ENCODE measurements around the gene PLA2G12B.
"Not testable (repeated sequence)": the region's sequence is repeated elsewhere in the genome, so short reads cannot be mapped to it uniquely, and the experiment has no call there.

Gene PLA2G12B

DNA sequence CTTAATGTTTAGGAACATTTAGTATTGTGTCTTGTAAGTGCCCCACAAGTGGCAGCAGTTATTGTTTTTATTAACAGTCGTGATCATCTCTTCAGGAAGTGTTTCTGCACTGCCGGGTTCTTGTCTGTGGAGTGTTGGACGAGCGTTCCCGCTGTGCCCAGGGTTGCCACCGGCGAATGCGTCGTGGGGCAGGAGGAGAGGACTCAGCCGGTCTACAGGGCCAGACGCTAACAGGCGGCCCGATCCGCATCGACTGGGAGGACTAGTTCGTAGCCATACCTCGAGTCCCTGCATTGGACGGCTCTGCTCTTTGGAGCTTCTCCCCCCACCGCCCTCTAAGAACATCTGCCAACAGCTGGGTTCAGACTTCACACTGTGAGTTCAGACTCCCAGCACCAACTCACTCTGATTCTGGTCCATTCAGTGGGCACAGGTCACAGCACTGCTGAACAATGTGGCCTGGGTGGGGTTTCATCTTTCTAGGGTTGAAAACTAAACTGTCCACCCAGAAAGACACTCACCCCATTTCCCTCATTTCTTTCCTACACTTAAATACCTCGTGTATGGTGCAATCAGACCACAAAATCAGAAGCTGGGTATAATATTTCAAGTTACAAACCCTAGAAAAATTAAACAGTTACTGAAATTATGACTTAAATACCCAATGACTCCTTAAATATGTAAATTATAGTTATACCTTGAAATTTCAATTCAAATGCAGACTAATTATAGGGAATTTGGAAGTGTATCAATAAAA, 22.2 kb downstream of the PLA2G12B start:
- DNase-seq, result no peak

DNA sequence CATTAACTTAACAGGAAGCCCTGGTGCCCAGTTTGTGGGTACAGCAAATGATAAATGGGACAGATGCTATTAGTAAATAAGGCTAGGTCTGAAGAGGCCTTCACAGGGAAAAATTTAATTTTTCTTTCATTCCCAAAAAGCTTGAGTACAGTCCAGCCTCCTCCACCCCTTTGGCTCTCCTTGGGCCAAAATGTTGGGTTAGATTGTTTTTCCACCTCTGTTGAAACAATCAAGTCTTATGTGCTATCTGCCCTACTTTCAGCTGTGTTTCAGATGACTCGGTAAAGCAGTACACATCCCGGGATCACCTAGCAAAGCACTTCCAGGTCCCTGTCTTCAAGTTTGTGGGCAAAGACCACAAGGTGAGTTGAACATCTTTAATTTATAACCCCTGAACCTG, 24.3 kb downstream of the PLA2G12B start:
- DNase-seq, result no peak

GRCh38 chr10:72928798-72929197, 25.8 kb downstream of the PLA2G12B start:
- no peak for DNase-seq

DNA sequence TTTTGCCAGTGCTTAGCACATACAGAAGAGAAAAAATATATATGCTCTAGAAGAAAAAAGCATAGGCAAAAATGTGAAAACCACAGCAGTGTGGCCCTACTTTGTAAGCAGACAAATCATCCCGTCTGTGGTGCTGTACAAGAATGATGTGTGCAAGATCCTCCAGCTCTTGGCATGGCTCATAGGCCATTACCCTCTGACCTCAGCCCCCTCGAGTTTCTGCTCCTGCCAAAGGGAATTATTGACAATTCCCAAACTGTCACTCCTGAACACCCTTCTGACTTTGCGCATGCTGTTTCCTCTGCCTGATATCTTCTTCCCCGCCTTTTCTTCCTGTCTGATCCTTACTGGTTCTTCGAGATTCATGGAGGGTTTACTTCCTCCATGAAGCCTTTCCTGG, 27.1 kb downstream of the PLA2G12B start:
- no peak for DNase-seq

DNA sequence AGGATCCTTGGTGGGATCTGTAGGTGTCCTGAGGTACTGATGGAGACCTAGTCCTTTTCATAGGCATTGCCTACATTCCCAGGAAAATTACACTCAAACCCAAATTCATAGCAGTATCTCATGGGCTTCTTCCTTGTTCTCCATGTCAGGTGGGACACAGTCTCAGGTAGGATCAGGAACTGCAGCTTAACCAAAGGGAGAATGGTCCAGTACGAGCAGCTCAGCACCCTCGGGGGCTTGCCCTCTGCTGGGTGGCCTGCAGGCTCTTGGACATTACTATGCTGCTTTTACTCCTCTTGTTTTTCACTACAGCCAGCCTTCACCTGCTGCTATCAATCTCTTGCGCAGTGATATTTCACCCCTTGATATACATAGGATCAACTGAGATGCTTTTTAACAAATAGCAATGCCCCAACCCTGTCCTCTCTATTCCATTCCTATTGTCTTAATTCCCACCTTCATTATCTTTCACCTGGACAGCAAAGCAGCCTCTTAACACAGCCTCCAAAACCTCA, 28.6 kb downstream of the PLA2G12B start:
- no peak for DNase-seq

DNA sequence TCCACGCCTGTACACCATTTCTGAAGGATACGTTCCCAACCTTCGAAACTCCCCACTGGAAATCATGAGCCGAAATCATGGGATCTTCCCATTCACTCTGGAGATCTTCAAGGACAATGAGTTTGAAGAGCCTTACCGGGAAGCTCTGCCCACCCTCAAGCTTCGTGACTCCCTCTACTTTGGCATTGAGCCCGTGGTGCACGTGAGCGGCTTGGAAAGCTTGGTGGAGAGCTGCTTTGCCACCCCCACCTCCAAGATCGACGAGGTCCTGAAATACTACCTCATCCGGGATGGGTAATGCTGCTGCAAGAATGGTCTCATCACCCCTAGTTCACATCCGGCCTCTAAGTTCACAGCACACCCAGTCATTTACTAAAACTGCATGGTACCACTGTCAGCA, 30.3 kb downstream of the PLA2G12B start:
- no peak for DNase-seq

- DNase-seq, result not testable (repeated sequence)
These were observed 33.4 kb downstream of the PLA2G12B start for GRCh38 chr10:72921147-72921683.

DNA sequence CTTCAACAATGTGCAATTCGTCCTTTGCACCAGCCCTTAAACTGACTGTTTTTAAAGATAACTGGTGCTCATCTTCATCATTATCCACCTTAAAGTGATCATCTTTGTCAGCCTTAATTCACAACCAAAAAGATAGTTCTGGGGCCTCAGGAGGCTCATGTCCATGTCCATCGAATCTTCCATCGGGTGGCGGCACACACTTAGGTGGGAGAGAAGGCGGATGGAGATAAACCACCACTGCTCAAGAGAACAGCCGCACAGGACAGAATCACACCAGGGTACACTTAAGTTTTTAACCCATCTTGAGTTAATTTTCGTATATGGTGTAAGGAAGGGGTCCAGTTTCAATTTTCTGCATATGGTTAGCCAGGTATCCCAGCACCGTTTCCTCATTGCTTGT, 36.3 kb downstream of the PLA2G12B start:
- no peak for DNase-seq

- DNase-seq, result not testable (repeated sequence)
These were observed 36.7 kb downstream of the PLA2G12B start for GRCh38 chr10:72917803-72918332.

DNA sequence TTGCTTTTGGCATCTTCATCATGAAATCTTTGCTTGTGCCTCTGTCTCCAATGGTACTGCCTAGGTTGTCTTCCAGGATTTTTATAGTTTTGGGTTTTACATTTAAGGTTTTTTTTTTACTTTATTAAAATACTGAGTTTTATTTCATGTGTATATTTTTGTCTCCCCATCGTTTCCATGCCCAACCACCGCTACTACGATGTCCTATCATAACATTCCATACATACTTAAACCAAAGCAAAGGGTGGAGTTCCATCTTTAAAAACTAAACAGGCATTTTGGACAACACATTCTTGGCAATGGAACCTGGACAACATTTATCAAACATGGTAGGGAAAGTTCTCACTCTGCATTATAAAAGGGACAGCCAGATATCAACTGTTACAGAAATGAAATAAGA, 37.4 kb downstream of the PLA2G12B start:
- DNase-seq, result not testable (repeated sequence)

DNA sequence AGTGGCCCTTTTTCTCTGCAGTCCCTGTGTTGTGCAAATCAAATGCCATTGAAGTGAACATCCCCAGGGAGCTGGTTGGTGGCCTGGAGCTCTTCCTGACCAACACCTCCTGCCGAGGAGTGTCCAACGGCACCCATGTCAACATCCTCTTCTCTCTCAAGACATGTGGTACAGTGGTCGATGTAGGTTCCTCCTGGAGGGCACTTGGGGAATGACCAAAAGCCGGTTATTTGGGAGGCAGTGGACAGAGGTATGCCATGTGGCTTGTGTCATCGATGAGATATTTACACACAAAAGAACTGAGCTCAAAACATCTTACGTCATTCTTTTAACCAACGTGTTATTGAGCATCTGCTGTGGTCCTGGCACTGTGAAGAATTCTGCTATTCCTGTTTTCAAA, 41.3 kb downstream of the PLA2G12B start:
- no peak for DNase-seq

GRCh38 chr10:72912736-72913135, 41.9 kb downstream of the PLA2G12B start:
- no peak for DNase-seq

DNA sequence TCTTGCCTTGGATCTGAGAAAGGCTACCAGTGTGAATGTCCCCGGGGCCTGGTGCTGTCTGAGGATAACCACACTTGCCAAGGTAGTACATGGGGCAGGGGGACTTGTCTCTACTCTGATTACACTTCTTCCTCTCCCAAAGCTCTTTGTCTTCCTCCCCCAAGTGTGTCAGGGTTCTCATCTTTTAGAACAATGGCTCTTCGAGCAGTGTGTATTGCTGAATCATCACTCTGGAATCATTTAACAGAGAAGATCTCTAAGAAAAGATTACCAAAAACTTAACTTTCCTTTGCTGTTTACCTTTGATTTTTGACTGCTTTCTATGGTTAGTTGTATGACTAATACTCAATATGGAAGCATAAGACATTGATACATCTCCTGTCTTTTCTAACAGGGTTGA, 42.8 kb downstream of the PLA2G12B start:
- peak; percentile 59 for DNase-seq

- peak; percentile 15 for DNase-seq
These were observed 43.9 kb downstream of the PLA2G12B start for GRCh38 chr10:72910705-72911104.

DNA sequence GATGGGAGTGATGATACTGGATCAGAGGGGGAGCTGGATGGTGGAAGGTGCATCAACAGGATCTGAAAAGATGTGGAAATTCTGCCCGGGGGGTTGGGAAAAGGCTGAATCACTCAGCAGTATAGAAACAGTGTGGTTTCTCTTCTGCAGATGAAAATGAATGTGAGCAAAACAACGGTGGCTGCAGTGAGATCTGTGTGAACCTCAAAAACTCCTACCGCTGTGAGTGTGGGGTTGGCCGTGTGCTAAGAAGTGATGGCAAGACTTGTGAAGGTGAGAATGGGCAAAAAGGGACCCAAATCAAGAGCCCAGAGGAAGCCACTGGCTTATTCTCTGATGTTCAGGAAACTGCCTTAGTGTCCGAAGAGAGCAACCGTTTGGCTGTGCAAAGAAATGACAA, 48.2 kb downstream of the PLA2G12B start:
- DNase-seq, result peak; percentile 30

DNA sequence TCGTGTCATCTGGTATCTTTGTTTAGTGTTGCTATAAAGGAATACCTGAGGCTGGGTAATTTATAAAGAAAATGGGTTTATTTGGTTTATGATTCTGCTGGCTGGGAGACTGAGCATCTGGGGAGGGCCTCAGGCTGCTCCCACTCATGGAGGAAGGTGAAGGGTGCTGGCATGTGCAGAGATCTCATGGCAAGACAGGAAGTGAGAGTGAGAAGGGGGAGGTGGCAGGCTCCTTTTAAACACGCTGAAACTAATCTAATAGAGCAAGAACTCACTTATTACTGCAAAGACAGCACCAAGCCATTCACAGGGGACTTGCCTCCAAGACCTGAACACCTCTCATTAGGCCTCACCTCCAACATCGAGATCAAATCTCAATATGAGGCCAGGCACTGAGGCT, 49.8 kb downstream of the PLA2G12B start:
- peak; percentile 70 for DNase-seq

DNA sequence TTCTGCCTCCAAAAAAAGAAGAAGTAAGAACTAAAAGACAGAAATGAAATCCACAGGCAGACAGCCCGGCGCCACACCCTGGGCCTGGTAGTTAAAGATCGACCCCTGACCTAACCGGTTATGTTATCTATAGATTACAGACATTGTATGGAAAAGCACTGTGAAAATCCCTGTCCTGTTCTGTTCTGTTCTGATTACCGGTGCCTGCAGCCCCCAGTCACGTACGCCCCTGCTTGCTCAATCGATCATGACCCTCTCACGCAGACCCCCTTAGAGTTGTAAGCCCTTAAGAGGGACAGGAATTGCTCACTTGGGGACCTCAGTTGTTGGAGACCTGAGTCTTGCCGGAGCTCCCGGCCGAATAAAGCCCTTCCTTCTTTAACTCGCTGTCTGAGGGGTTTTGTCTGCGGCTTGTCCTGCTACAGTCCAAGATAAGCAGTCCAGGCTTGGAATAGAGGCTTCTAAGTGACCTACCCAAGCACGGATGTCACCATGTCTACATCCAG, 50.6 kb downstream of the PLA2G12B start:
- DNase-seq, result peak; percentile 97

DNA sequence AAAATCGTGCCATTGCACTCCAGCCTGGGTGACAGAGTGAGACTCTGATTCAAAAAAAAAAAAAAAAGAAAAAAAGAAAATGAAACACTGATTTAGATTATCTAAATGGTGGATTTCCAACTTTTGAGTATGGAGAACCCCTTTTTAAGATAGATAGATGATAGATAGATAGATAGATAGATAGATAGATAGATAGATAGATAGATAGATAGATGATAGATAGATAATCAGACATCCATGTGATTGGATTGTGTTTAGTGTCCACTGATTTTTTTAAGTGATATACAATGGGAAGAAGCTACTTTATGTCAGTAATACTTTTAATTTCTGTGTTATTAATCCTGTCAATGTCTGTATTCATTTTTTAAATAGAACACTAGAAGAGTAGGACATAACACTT, 55.1 kb downstream of the PLA2G12B start:
- no peak for DNase-seq

GRCh38 chr10:72898616-72899015, 56.0 kb downstream of the PLA2G12B start:
- no peak for DNase-seq

GRCh38 chr10:72895236-72895850, 59.3 kb downstream of the PLA2G12B start:
- DNase-seq, result no peak

DNA sequence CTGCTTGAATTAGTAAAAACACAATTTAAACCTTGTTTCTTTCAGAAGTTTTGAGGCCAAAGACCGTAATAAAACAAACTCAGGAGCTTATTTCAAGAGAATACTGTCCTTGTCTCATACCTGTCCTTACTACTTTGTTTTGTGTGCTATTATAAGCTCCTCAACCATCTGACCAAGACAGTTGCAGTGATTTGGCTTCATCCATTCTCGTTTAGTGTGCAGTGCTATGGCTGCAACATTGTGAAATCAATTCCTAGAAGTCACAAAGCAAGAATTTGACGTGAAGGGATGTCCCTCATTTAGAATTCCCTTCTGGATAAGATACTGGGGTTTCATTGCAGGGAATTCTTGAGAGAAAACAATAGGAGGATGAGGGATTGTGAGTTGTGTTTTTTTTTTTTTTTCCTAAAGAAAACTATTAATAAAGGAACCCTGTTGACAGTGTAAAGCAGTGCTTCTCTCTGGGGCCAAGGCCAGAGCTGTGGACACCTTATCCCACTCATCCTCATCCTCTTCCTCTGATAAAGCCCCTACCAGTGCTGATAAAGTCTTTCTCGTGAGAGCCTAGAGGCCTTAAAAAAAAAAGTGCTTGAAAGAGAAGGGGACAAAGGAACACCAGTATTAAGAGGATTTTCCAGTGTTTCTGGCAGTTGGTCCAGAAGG, 61.3 kb downstream of the PLA2G12B start, which contains the start of gene OIT3:
TSS of gene OIT3 (plus strand) at position 604 of the 663 bp plus-strand sequence. CDS start 60 bp downstream, outside the sequence.
- peak; percentile 35 for DNase-seq

DNA sequence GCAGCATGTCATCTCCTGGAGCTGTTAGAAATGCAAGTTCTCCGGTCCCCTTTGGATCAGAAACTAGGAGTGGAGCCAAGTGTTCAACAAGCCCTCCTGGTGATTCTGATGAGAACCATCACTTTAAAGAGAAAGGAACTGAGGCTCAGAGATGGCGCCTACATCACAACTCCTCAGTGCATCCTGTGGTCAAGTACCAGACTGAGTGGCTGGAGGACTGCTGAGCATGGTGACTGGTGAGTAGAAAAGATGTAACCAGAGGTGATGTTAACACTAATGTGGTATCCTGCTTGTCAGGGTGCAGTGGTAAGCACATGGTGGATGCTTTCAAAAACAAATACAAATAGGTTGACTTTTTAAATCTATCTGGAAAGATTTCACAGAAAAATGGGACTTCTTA, 64.5 kb downstream of the PLA2G12B start:
- DNase-seq, result no peak

DNA sequence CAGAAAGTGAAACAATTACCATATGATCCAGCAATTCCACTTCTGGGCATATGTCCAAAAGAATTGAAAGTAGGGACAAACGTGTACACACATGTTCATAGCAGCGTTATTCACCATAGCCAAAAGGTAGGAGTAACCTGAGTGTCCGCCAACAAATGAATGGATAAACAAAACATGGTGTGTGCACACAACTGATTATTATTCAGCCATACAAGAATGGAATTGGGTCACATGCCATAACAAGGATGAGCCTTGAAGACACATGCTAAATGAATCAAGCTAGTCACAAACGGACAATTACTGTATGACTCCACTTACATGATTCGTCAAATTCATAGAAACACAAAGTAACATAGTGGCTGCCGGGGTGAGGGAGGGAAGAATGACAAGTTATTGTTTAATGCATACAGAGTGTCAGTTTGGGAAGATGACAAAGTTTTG, 65.2 kb downstream of the PLA2G12B start:
- no peak for DNase-seq
